AG08396 (cell line): ENCODE data around the gene MAEL.
A peak's percentile ranks its signal among the peaks of the same experiment; 100 is the strongest.
"Not testable (repeated sequence)": the region's sequence is repeated elsewhere in the genome, so short reads cannot be mapped to it uniquely, and the experiment has no call there.

Source experiments
- DNase-seq: peaks from one replicate; pipeline ENCODE4 v3.0.0; 2012; ENCODE audit warnings: low spot score, mixed read lengths

MAEL gene

DNA sequence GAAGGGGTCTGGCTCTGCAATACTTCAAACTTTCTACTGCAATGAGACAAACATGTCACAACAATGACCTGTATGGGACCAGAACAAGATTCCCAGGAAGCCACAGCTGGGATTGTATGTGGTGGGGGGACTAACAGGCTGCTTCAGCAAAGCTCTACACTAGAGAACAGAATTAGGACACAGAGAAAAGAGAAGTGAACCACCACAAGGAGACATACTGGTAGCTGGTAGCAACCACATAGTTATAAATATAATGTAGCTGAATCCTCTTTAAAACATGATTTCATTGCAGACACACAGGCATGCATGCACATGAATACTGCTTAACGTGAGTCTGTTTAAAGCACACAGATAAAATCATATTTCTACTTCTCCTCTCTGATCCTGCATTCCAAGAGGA is 10.3 kb upstream of the MAEL start:
- DNase-seq: no peak

DNA sequence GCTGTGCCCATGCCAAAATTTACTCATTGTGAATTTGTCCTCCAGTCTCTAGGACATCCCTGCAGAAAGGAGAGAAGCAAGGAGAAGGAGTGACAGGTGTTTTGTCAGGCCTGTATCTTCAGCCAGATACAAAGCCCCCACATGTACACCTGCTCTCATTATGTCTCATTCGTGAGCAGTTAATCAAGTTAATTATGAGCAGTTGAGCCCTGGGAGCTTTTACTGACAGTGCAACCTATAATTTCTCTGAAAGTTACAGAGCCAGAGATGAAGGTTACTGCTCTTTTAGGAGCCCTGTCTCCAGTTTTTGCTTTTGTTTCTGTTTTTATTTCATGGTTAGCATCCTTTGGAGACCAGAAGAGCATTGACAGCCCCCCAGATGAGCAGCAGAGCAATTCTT is 8.7 kb upstream of the MAEL start:
- DNase-seq: no peak

GRCh38 chr1:166980818-166981217 is 8.3 kb upstream of the MAEL start:
- DNase-seq: no peak

DNA sequence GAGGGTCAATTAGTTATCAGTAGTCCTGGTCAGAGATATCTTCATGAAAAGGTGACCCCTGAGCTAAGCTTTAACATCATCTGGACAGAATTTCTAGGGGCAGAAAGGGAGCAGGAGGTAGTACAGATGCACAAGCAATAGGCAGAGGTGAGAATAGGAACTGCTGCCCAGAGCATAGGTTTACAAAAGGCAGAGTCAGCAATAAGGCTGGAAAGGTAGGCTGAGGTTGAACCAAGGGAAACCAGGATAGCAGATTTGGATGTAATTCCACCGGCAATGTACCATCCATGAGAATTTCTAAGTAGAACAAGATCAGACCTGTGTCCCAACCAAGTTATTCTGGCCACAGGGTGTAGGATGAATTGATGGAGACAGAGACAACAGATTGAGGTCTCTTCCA is 7.5 kb upstream of the MAEL start:
- no peak for DNase-seq

GRCh38 chr1:166999075-166999474 is 10.0 kb downstream of the MAEL start:
- no peak for DNase-seq

- DNase-seq: no peak
Observed at GRCh38 chr1:166999500-167000055, 10.5 kb downstream of the MAEL start.

- no peak for DNase-seq
Observed at GRCh38 chr1:167000546-167000945, 11.5 kb downstream of the MAEL start.

- no peak for DNase-seq
Observed at GRCh38 chr1:167002354-167002753, 13.3 kb downstream of the MAEL start.

DNA sequence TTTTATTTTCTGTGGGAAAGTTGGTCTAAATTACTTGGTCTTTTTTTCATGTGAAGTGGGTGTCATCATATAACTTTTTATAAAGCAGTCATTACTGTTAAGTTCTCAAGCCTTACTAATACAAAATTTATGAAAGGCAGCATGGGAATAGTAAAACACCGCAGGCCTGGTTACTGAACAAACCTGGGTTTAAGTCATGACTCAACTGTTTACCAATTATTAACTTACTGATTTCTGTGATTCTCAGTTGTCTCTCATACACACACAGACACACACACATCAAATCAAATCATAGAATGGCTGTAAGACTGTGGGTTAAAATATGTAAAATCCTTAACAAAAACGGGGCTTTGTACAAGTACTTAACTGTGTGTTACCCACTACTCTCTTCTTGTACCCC is 14.6 kb downstream of the MAEL start:
- no peak for DNase-seq

GRCh38 chr1:167011560-167012191 is 22.6 kb downstream of the MAEL start:
- DNase-seq: no peak

DNA sequence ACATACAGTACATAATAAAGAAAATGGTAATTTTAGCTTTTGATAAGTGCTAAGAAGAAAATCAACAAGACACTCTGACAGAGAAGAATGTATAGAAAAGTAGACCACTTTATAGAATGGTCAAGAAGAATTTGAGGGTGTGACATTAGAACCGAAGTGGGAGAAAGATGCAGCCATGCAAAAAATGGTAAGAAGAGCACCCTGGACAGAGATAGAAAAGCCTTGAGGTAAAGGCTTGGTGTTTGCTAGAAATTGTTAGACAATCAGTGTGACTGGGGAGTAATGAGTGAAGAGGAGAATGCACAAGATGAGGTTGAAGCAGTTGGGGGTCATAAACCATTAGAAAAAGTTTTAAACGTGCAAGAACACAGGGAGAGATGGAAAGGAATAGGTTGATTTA is 23.5 kb downstream of the MAEL start:
- DNase-seq: no peak

DNA sequence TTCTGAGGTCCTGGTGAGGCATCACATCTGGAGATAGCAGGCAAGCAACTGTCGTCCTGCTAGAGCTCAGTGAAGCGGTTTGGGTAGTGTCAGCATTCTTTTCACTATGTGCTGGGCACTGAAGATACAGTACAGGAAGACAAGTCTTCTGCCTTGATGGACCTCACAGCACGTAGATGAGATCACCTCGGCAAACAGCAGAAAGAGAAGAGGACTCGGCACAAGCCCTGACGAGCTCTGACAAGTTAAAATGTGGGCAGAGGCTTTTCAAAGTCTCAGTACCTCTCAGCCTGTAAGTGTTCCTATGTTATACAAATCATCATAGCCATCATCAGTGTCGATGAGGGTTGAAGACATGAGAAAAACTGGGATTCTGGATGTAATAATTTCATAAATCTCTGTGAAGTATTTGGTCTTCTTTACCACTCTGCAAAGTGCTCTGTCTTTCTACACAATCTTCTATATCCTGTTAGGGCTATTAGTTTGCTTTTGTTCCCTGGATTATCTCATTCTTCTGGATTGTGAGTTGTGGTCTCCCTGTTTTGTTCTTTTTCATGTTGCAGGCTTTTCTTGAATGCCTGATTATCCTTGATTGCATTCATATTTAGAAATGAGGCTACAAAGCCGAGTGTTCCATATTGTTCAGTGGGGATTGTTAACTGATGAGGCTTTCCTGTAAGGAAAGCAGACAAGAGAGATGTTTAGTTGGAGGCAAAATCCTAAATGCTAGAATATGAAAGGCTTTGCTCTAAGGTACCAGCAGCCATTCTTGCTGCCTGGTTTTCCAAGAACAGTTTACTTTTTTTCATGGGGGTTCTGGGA is 24.2 kb downstream of the MAEL start:
- no peak for DNase-seq

- DNase-seq: no peak
Observed at GRCh38 chr1:167016100-167016750, 27.1 kb downstream of the MAEL start.

DNA sequence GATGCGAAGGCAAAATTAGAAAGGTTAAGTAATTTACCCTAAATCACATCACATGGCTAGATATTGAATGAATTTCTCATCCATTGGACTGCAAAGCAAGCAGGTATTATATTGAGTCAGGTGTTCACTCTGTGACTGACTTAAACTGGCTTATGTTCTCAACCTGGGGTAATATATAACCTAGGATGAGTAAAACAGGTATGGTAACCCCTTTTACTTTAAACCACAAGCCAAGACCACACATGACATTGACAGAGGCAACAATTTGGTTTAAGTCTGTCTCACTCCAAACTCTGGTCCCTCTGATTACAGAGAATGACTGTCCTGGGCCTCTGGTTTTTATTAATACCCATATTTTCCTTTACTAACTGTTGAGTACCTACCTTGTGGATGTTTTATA is 33.3 kb downstream of the MAEL start:
- DNase-seq: no peak

- DNase-seq: not testable (repeated sequence)
Observed at GRCh38 chr1:167029553-167029952, 40.5 kb downstream of the MAEL start.

- no peak for DNase-seq
Observed at GRCh38 chr1:167033646-167034045, 44.6 kb downstream of the MAEL start.

DNA sequence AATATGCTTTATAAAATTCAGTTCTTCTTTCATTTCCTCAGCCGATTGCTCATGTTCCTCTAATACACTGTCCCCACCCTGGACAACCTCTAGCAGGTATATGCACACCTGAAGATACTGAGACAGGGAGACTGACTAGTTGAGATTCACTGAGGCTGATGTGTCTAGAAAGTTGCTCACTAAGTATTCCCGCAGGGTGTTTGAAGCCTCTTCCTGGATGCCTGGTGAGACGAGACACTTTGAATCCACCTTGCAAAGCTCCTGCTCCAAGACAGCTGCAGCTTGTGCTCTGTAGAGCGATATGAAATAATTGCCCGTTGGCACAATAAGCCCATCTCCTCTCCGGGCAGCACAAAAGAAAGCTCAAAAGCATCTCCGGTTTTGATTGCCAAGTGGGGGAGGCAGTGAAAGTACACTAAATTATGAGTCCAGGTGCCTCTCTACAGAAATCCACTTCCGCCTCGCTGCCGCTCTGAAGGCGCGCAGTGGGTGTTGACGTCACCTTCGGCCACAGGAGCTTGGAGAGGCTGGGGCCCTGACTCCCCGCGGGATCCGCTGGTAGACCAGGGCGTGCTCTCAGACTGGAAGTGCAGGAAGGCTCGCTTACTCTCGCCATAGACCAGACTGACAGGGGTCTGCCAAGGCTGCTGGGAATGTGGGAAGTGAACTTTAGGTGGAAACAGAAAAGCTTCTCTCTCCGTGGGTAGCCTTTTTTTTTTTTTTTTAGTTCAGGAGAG is 54.8 kb downstream of the MAEL start:
- DNase-seq: peak; percentile 64

- DNase-seq: no peak
Observed at GRCh38 chr1:167051907-167052306, 62.8 kb downstream of the MAEL start.

- DNase-seq: no peak
Observed at GRCh38 chr1:167052389-167052788, 63.3 kb downstream of the MAEL start.

DNA sequence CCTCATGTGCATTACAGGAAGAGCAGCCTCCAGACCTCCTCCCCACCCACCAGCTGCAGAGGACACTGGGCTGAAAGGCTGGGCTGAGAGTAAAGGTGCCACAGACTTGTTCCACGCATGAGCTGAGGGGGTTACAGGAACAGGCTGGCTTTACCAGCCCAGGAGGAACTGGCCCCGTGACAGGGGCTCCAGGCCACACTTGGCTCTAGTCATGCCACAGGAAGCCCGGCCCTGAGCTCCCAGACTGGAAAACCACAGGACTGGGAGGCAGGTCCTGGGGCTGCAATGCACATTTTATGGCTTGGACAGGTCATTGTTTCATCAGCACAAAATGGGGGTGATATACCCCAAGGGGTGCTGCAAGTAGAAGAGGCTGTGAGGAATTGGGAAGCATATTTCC is 65.5 kb downstream of the MAEL start:
- no peak for DNase-seq

DNA sequence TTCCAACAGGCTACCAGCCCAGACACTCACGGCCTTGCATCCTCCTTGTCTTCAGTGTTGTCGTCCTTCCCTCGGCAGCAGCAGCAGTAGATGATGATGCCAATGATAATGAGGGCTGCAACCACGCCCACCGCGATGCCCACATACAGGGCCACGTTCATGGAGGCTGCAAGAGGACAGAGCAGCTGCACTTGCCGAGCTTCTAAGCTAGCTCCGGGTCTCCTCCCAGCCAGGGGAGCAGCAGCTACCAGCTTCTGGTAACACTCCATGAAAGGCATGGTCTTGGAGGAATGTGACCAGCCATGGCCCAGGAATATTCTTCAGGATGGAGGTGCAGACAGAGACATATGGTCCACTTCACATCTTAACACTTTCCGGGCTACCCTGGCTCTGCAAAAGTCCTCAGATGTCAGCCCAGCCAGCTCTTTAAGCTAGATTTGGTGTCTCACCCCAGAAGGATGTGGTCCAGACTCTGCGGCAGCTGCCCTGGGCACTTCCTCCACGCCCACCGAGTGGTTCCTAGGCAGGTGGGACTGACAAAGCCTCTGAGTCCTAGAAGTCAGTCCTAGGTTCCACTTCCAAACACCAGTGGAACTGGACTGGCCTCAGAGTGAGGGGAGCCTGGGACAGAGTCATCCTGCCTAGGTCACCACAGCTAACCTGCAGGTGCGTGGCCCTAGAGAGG is 66.0 kb downstream of the MAEL start:
- DNase-seq: no peak
